GM20431 (cell line): ENCODE measurements around the gene INSIG1.

Experiments
- in situ Hi-C: fragments of 300-500 bp; cut with MseI, MboI; formaldehyde crosslinking; loops from one replicate; pipeline ENCODE4 v1.15.0; 2020; ENCODE audit warnings: low sequenced_read_pairs; ENCODE audit not compliant: unreplicated experiment

Gene INSIG1

DNA sequence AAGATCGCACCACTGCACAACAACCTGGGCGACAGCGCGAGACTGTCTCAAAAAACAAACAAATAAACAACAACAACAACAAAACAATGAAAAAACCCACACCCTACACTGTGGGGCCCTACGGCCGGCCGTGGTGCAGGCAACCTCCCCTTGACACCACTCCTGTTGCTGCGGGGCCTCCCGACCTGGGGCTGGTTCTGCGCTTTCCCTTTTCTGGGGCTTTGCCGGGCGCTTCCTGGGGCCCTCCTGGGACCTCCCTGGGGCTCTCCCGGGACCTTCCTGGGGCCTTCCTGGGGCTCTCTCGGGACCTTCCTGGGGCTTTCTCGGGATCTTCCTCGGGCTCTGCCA is 46.6 kb downstream of the INSIG1 start:
- in situ Hi-C loops: no loop called here

DNA sequence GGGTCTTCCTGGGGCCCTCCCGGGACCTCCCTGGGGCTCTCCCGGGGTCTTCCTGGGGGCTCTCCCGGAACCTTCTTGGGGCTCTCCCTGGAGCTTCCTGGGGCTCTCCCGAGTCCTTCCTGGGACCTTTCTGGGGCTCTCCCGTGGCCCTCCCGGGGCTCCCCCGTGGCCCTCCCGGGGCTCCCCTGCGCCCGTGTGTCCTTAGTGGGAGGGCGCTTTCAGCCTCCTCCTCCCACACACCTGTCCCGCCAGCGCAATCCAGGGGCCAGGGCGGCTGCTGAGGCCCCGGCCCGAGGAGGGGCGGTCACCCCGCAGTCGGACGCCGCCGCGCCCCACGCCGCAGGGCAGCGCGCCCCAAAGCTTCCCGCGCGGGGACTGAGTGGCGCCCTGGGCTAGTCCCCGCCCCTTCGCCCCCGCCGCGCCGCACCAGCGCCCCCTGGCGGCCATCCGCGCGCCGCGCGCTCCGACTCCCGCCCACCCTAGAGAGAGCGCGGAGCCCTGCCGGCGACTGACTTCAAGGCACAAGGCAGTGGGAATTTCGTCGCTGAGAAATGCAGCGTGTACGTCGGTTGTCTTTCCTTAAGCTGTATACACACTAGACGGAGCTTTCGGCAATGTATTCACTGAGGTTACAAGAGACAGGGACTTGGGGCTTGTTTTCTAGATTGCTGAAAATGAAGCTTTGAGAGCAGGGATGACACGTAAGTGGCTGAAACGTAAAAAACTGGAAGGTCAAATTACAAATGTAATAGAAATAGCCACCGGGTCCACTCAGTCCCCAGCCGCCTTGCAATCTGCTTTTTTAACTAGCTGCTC is 47.1 kb downstream of the INSIG1 start:
- in situ Hi-C loops: no loop called here

DNA sequence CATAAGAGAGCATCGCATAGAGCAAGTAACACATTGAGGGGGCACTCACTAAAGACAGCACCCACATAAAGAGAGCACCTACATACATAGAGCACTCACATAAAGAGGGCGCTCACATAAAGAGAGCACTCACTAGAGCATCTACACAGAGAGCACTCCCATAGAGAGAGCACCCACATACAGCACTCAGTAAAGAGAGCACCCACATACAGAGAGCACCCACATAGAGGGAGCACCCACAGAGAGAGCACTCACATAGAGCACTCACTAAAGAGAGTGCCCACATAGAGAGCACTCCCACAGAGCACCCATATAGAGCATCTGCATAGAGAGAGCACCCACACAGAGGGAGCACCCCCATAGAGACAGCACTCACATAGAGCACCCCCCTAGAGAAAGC is 47.8 kb downstream of the INSIG1 start:
- in situ Hi-C loops: no loop called here

DNA sequence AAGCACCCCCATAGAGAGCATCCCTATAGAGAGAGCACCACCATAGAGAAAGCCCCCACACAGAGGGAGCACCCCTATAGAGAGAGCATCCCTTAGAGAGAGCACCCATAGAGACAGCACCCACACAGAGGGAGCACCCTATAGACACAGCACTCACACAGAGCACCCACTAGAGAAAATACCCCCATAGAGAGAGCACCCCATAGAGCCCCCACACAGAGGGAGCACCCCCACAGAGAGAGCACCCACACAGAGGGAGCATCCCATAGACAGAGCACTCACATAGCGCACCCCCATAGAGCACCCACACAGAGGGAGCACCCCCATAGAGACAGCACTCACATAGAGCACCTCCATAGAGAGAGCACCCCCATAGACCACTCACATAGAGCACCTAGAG is 48.6 kb downstream of the INSIG1 start:
- in situ Hi-C loops: no loop called here

DNA sequence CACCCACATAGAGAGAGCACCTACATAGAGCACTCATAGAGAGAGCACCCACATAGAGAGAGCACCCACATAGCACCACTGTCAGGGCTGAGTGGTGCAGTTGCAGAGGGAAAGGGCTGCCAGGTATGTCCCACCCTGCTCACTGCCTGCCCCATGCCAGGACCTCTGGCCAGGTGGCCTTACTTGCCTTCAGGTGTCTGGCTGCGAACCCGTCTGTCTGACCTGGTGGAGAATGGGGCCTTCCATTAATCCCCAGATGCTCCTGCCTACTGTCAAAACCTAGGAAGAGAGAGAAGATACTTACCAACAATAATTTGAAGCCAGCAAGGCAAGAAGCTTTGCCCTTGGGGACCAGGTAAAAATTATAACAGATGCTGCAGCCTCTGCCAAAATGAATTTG is 51.1 kb downstream of the INSIG1 start:
- in situ Hi-C loops: no loop called here

DNA sequence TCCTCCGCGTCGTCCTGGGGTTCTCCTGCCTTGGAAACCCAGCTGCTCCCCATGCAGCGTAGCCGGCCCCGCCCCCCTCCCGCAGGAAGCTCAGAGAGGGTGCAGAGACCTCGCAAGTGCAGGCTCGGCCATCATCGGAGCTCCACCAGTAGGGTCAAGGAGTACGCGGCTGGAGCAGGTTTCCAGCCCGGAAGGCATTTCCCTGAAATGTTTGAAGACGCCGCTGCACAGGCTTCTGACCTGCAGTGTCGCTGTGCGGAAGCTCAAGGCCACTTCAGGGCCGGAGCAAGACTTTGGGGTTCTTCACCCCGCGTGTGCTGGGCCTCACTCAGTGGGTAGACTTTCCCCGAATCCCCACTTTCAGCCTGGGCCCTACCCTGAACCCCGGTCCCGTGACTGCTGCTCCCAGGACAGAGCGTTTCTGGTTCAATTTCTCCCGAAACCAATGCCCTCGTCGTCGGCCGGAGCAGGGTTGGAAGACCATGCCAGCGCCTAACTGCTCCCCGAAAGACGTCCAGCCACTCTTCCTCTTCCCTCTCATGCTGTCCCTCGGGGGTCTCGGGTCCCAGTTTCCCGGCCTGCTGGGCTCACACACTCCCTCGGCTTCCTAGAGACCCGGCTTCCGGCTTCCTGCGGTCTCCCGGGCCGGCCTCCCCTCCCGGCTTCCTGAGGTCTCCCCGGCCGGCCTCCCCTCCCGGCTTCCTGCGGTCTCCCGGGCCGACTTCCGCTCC is 52.1 kb downstream of the INSIG1 start:
- in situ Hi-C loops: no loop called here

DNA sequence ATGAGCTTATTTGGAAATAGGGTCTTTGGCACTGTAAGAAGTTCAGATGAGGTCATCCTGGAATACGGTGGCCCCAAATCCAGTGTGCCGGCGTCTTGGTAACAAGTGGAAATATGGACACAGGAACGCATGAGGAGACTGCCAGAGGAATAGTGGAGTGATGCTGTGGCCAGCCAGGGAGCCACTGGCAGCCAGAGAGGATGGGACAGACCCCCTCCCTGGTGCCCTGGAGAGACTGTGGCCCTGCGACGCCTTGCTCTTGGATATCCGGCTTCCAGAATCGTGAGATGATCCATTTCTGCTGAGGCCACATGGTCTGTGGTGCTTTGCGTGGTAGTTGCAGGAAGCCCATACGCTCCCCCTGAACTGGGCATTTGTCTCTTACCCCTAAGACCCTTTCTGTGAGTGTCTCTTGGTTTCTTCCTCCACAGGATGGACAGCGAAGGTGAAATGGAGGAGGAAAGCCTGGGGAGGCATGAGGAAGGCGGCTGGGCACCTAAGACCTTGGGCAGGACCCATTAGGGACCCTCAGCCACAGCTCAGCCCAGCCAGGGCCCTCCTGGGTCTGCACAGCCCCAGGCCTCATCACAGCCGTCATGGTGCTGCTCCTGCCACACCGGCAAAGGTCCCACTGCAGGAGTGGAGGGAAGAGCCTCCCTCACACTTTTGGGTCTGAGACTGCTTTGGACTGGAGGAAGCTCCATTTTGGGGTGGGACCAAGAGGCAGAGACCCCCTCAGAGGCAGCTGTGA is 53.6 kb downstream of the INSIG1 start:
- in situ Hi-C loops: no loop called here

DNA sequence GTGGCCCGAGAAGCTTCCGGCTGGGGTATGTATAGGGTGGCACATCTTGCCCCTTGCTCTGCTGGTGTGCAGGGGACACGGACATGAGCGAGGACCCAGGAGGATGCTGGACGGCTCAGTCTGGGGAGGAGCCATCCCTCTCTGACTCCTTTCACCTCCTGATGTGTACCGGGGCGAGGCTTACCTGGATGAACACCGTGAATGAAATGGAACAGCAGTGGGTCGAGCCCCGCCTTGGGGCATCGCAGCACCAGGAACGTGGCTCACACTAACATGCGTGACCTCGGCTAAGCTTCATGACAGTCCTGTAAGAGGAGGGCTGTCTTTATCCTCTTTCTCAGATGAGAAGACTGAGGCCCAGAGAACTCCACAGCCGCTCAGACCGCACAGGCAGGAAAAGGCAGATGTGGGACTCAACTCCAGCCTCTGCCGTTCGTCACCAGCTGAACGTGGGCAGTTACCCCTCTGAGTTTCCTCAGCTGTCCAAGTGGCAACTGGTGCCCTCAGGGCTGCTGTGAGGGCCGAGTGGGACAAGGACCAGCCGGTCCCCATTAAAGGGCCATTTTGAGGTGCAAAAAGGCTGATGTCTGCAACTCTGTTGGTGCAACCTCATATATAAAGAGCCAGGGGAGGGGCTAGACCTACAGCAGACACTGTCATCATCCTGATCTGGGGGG is 54.5 kb downstream of the INSIG1 start:
- in situ Hi-C loops: no loop called here

DNA sequence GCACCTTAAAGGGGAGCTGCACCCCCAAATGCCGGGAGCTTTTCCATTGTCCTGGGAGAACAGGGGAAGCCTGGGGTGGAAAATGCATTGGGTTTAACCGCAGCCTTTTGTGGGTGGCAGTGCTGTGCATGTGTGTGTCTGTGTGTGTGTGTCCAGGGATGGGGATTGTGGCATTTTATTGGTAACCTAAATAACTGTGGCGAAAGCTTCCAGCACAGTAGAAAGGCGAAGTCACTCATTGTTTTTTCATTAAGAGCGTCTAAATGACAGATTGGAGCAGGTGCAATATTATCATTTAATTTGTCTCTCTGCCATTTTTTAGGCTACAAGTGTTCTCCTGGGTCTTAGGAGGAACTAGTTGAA is 55.1 kb downstream of the INSIG1 start:
- in situ Hi-C loops: no loop called here

DNA sequence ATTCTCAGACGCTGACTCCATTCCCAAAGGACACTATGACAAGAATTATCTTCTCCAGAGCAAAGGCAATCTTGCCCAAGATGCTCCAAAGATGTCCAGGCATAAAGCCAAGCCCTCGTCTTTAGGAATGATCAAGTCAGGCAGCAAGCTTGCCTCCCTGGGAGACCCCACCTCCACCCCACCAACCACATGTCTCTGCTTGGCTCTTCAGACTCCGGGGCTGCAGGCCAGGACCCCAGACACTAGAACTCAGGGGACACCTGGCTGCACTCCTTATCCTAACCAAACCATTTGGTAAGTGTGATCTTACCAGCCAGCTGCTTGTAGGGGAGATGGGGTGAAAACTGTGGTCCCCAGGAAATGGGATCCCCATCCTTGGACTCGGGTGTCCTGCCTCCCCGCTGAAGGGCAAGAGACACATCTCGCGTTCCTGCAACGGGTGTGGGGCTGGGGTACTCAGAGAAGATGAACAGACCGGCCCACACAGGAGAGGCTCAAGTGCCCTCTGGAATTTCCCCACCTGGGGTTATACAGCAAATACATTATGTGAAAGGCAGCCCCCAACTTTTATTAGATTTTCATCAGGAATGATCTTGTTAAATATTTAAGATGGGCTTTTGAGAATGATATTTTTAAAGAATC is 55.7 kb downstream of the INSIG1 start:
- in situ Hi-C loops: no loop called here

DNA sequence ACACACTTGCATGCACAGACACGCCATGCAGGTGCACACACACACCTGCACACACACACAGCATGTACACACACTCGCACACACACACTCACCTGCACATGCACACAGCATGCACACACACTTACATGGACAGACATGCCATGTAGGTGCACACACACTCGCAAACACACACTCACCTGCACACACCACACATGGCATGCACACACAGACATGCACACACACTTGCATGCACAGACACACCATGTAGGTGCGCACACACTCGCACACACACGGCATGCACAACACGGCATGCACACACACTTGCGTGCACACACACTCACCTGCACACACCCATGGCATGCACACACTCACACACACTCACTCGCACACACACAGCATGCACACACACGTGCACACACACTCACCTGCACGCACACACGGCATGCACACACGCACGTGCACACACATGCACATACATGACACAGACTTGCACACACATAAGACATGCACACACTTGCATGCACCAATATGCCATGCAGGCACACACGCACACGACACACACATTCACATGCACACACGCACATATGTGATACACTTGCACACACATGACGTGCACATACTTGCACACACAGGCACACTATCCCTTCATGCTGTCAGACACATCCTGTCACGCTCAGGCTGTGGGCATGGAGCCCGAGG is 56.8 kb downstream of the INSIG1 start:
- in situ Hi-C loops: no loop called here

DNA sequence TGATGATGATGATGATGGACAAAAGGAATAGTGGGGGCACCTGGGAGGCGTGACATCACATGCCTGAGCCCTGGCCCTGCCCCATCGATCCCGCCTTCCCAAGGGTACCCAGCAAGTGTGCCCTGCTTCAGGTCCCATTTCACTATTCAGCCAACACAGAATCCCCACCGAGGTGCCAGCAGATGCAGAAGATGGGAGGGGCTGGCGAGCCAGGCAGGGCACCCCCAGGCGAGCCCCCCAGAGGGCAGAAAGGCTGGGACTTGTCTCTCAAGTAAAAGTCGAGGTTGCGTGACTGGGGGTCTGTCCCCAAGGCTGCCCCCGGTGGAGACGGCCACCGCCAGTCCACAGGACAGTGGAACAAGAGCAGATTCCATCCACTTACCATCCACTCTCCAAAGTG is 57.5 kb downstream of the INSIG1 start:
- in situ Hi-C loops: no loop called here

DNA sequence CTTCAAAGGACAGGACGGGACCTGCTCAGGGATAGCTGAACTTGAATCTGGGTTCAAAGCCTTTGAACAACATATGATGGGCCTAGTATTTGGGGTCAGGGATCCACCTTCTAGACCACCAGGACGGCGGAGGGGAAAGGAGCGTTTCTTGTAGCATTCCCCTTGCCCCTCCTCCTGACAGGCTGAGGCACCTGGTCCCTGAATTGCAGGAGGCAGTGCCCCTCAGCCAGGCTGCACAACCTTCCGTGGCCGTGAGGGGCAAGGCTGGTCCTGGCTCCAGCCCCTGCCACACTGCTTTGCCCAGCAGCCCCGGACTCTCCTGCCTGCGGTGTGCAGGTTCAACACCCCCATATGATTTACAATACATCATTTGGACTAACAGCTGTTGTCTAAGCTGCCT is 58.1 kb downstream of the INSIG1 start:
- in situ Hi-C loops: no loop called here

DNA sequence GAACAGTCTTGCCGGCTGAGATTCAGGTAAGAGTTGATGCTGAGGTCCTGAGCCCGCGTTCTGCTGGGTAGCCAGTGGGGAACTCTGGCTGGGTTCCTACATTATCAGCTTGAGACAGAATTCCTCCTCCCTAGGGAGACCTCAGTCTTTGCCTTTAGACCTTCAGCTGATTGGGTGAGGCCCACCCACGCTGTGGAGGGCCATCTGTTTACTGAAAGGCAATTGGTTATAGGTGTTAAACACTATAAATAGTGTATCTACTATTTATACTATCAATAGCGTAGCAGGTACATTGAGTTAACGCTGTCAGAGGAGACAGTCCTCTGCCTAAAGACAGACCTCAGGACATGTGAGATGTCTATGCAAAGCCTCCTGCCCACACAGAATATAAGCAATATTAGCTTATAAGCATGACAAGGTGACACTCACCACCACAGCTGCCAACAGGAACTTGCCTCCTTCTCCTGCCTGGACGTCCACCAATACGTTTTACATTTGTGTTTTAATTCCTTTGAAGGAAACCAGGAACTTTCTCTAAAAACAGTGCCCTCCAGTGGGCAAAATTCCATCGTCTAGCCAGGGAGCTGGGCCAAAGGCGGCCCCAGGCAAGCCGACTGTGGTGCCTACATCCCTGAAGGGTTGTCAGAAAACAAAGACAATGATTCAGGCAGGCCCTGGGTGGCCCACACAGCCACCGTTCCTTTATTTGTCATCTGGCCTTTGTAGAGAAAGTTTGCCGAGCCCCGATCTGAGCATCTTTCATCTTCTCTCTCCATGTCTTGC is 58.8 kb downstream of the INSIG1 start:
- in situ Hi-C loops: no loop called here

DNA sequence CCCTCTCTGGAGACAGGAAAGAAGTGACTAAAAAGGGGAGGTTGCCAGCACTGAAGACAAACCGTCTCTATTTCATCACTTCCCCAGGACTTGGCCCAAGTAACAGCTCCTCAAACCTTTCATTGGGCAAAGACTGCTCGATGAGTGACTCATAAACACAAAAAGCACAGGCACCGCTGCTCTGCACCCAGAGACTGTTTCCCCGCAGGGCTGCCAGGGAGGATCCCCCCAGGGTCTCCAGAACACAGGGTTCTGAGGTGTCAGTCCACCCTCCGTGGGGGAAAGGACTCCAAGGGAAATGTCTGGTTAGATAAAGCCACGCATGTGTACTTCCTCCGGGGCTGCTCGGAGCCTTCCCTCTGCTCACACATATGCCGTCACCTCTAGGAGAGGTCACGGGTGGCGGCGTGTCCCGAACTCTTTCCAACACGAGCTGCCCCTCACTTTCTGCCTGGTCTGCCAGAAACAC is 59.9 kb downstream of the INSIG1 start:
- in situ Hi-C loops: no loop called here

DNA sequence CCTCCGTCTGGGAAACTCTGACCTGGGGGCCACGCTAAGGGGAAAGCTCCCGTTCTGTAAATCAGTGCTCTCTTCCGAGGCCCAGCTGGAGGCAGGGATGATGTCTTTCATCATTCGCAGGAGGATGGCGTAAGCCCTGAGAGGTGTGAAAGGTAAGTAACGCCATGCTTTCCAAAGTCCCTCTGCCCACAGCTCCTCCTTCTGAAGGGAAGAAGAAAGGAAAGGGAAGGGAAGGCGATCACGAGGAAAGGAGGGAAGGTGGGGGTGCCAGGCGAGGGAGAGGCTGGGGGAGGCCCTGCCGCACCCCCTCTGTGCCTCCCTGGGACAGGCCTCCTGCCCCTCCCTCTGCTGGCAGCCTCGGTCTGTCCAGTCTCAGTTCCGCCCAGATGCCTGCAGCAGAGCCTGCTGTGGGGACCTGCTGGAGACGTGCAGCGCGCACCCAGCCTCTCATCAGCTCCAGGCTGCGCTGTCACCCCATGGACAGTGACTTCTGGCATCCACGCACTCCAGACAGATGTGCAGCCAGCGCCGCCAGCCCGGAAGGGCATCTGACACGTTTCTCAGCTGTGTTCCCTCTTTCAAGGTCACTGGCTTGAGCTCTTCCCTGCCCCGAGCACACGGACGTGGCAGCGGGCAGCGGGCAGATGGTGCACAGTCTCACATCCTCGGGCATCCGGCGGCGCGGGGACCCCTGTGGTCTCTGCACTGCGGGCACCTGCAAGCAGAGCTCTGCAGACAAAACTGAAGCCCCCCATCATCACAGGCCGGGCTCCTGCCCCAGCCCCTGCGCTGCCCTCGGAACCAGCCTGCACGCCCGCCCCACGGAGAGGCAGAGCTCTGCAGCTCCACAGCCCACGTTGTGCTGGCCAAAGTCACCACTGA is 60.6 kb downstream of the INSIG1 start:
- in situ Hi-C loops: no loop called here

DNA sequence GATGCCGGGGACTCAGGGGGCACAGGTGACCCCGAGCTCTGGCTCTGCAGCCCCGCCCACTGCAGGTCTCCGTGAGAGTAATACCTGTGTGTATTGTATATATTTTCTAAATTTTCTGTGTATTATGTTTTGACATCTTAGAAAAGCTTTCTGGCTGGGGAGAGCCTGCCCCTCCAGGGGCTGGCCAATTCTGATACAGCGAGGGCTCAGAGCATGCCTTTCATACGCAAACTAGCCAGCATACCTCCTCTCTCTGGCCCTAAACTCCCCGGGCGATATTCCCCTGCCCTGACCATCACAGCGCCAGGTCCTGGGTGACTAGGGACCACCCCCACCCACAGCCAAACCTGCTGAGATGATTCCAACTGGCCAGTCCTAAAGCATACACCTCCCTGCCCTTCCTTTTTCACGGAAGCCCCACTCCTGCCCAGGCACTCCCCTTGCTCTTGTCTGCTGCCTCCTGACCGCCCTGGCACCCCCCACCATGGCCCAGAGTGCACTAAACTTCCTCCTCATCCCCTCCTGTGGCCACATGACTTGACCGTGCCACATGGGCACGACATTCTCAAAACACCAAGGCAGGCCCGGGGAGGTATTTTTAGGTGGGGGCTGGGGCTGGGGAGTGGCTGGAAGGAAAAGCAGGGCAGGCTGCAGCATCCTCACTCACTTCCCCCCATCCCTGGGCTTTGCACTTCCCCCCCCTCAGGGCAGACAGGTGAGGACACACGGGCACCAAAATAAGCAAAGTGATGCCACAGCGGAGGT is 61.5 kb downstream of the INSIG1 start:
- in situ Hi-C loops: no loop called here
